Endothelial cell of hepatic sinusoid (primary cell): ENCODE measurements around the gene STAB1.

Source experiments
- in situ Hi-C: cut with HindIII; loops from 2 replicates; pipeline ENCODE4 v1.10.0; 2017; ENCODE audit warnings: low sequenced_read_pairs

STAB1 gene

DNA sequence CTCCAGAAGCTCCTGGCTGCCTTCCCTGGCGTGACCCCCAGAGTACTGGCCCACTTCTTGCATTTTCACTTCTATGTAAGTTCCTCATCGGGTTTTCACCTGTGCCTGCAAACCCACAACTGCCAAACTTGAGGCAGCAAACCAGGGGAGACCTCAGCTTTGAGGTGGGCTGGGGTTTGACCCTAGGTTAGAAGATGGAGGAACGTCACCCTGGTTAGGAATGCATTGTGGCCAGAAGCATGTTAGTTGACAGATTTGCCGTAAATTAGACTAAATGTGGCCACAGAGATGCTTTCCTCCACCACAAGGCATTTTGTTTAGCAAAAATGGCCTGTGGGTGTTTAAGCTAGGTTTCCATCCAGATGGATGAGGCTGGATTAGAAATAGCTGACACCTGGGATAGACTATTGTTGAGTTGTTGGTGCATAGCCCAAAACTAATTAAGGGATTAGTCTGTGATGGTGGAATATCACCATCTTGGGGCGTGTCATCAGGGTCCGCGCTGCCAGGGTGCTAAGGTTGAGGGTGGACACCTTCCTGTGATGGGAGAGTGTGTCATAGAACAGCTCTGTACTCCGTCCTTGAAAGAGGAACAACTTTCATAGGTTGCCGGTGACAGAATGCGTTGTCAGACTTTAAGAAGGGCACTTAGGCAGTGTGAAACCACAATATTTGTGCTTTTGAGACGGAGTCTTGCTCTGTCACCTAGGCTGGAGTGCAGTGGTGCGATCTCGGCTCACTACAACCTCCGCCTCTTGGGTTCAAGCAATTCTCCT, 36.2 kb upstream of the STAB1 start:
- in situ Hi-C loops, result no loop called here

DNA sequence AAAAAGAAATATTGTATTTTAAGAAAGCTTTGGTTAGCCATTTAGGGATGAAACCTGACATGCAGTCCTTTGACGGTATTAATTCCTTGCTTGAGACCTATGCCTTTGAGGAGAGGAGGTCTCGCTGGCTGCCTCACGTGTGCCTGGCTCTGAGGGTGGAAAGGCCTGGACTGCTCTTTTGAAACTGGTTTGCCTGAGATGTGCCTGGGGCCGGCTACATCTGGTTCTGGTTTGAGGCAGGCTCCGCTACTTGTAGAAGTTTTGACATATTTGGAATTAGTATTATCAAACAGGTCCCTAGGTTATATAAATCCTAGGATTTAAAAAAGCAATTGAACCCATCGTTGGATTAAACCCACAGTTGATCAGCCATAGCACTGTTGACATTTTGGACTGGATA, 33.3 kb upstream of the STAB1 start:
- in situ Hi-C loops, result no loop called here

DNA sequence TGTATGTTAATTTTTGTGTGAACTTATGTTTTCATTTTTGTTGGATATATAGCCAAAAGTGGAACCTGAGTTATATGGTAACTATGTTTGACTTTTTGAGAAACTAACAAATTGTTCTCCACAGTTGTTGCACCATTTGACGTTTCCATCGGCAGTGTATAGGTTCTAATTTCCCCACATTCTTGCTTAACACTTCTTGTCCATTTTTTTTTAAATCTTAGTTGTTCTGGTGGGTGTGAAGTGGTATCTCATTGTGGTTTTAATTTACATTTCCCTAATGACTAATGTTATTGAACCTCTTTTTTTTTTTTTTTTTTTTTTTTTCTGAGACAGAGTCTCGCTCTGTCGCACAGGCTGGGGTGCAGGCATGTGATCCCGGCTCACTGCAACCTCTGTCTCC, 31.7 kb upstream of the STAB1 start:
- in situ Hi-C loops, result no loop called here

DNA sequence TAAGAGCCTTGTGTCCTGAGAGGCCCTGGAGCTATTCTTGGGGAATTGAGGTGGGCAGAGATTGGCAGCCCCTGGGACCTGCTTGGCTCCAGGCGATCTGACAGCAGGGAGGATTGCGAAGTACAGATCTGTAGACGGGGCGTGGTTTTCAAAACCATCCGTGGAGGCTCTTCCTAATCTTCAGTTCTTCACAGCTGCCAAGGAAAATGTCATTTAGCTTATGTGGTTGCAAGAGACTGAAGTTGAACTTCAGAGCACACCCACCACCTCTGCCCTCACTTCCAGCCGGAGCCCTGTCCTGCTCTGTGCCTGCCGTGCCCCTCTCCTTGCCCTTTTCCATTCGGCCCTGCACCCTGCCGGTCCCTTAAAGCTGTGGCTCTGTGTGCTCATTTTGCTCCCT, 26.8 kb upstream of the STAB1 start:
- in situ Hi-C loops, result no loop called here

DNA sequence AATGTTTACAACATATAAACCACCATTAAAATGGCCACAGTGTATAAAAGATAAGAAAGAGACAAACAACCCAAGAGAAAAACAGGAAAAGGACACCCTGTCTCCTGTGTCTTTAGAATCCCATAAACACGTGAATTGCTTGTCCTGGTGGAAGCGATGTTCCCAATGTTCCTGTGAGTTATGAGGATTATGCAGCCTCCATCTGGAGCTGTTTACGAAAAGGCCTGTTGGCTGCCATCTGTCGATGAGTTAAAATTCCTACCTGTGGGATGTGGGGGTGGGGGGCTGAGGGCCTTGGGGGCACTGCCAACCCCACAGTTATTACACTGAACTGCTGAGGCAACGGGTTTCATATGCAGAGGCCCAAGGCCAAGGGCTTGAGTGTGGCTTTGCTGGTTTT, 26.1 kb upstream of the STAB1 start:
- in situ Hi-C loops, result no loop called here

DNA sequence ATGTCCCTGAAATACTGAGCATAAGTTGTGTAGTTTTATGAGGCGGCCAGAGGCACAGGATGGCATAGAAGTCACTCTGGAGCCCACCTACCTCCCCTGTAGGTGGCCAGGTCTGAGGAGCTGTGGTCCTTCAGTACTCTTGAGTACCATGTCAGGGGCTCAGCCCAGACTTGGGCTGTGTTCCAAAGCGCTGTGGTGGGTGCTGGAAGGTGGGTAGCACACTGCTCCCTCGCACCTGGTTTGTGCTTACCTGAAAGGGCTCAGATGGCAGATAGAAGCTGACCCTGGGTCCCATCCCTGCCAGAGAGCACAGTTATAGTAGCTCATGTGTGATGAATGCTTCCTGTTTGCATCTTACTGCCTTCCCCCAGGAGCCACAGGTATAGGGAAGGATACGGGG, 24.2 kb upstream of the STAB1 start:
- in situ Hi-C loops, result loop anchor here (5.0 kb wide), 1 partner anchor 81 kb away; no protein-coding TSS in a partner anchor

DNA sequence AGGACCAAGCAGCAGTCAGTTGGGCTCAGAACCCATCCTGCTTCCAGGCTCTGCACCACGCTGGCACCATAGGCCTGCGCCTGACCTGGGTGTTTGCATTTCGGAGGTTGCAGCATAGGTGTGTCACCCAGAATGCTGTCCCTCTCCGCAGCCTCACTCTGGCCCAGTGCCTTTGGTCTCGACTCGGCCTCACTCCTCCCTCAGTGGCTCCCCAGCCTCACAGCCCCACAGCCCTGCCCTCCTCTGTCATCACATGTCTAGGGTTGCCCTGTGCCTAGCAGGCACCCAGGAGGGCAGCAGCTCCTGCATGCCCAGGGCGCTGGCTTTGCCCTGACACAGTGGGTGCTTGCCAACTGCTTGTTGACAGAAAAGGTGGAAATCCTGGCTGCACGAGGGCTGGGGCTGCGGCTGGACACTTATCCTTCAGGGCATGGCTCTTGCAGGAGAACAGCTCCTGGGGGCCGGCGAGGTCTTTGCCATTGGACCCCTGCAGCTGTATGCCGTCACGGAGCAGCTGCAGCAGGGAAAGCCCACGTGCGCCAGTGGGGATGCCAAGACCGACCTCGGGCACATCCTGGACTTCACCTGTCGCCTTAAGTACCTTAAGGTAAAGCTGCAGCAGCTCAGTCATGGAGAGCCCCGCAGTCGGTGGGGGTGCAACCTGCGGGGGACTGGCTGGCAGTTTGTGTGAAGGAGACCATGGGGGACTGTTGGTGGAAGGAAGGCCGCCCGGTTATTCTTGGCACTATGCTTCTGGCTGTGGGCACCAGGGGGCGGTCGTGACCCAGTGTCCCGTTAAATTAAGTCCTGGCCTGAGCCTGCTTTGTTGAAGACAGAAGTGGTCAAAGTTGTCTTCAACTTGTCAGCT, 23.5 kb upstream of the STAB1 start:
- in situ Hi-C loops, result loop anchor here (5.0 kb wide), 1 partner anchor 81 kb away; no protein-coding TSS in a partner anchor

DNA sequence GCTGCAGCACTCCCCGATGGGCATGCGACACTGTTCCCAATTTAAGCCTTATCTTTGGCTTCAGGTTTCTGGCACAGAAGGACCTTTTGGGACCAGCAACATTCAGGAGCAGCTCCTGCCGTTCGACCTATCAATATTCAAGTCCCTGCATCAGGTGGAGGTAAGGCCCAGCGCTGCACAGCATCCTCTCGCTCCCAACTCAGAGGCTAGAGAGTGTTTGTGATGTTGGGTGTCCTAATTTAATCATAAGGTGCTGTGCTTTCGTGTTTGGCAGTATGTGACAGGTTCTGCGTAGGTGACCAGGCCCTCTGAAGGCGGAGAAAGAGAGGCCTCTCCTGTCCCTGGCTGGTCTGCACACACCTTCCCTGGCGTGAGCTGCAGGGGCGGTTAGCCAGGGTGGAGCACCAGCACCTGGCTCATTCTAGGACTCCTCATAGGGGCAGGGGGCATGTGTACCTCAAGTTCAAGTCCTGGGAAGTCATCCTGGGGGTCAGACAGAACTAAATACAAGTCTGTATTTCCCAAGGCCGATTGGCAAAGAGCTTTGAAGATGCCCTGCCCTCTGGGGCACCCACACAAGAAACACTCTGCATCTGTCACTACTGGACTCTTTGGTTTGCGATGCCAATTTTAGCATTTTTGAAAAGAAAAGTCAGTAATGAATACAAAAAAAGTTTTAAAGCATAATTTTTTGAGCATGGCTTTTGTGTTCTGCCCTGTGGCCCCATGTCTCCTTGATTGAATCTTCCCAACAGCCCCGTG, 22.7 kb upstream of the STAB1 start:
- in situ Hi-C loops, result loop anchor here (5.0 kb wide), 1 partner anchor 80 kb away; no protein-coding TSS in a partner anchor

DNA sequence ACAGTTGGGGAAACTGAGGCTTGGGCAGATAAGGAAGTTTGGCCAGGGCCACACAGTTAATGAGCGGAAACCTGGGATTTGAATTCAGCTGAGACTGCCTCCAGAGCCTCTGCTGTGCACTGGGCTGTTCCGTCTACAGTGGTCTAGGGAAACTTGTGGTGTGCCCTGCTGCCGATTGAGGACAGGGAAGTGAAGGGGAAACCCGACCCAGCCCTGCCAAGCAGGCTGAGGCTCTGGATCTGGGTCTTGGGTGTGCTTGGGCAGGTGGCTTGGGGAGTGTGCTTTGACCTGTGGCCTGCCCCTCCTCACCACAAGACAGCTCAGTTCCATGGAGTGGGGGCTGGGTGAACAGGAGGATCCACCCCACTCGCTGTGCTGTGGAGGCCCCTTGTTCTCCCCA, 22.1 kb upstream of the STAB1 start:
- in situ Hi-C loops, result loop anchor here (5.0 kb wide), 1 partner anchor 79 kb away; no protein-coding TSS in a partner anchor

DNA sequence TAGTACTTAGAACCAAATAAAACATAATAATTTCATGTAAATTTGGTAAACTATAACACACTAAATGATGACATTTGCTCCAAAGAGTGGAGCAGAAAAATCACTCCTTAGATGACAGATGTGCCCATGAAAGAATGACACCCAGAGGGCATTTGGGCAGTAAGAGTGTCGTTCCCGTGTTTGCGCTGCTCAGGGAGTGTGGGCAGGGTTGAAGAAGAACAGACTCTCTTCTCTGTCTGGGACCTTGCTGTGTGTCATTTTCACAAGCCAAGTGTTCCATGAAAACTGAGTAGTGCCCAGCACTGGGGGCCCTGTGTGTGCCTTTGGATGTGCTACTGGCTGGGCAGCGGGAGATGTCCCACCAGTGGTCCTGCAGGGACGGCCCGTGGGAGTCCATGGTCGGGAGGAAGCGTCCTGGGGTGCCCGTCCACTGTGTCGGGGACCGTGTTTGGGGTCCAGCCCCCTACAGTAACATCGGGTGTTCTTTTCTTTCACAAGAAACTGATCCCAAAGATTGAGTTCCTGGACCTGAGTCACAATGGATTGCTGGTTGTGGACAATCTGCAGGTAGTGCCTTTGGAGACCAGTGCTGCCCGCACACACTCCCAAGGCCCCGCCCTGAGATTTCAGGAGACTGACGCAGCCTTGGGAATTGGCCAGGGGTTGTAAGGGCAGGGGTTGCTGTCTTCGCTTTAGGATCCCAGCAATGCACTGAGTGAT, 17.9 kb upstream of the STAB1 start:
- in situ Hi-C loops, result no loop called here

DNA sequence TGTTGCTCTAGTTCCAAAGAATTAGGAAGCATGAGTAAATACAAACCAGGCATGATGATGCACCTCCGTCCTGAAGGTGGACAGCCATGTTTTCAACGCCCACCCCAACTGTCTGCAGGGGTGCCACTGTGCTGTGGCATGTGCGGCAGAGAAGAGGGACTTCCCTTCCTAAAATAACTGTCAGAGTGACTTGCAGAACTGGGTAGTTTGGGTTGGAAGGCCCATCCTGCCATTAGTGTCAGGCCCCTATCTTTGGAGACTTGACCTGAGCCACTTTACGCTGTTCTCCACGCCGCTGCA, 17.4 kb upstream of the STAB1 start:
- in situ Hi-C loops, result no loop called here

DNA sequence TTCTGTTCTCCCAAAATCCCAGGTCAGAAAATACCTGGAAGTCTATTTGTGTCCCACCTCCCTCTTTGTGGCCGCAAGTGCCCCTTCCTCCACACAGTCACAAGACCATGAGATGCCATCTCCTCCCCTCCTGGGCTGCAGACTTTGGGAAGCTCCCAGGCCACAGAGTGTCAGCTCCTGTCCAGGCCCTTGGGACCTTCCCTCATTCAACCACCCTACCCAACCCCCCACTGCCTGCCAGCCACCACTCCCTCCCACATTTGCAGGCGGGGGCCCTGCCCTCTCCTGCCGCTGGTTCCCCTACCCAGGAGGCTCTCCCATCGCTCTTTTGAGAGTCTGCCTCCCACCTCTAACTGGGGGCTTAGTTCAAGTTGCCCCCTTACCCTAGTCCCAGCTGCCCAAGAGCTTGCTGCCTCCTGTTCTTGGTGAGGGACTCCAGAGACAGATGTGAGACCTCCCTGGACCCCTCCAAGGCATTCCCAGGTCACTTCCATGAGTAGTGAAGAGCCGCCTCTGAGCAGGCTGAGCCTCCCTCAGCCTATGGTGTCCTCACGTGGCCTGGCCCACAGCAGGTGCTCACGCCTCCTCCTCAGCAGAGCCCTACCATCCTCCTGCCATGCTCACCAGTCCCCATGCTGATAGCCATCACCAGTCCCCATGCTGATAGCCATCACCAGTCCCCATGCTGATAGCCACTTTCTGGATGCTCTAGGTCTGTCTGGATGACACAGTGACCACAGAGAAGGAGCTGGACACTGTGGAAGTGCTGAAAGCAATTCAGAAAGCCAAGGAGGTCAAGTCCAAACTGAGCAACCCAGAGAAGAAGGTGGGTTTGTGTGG, 15.9 kb upstream of the STAB1 start:
- in situ Hi-C loops, result no loop called here

DNA sequence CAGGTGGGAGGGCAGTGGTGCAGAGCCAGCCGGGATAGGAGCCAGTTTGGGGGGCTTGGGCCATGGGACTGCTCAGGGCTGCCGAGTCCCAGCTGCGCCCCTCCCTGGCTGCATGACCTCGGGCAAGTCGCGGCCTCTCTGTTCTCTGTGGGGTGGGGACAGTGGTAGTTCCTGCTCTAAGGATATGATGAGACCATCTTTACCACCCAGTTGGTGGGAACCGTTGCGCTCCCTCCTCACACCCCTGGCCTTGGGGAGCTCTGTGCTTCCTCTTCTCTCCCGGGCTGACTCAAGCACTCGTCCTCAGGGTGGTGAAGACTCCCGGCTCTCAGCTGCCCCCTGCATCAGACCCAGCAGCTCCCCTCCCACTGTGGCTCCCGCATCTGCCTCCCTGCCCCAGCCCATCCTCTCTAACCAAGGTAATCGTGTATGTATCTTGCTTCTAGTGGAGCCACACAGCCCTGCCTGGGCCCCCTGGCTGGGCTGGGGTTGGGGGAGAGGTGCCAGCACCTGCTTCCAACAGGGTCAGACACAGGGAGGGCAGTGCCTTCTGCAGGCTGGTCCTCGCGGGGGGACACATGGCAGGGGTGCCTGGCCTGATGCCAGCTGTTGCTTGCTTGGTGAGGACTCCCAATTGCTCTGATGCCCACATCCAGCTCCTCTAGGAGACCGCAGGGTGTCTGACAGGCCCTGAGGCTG, 15.1 kb upstream of the STAB1 start:
- in situ Hi-C loops, result loop anchor here (5.0 kb wide), 1 partner anchor 63 kb away; no protein-coding TSS in a partner anchor

DNA sequence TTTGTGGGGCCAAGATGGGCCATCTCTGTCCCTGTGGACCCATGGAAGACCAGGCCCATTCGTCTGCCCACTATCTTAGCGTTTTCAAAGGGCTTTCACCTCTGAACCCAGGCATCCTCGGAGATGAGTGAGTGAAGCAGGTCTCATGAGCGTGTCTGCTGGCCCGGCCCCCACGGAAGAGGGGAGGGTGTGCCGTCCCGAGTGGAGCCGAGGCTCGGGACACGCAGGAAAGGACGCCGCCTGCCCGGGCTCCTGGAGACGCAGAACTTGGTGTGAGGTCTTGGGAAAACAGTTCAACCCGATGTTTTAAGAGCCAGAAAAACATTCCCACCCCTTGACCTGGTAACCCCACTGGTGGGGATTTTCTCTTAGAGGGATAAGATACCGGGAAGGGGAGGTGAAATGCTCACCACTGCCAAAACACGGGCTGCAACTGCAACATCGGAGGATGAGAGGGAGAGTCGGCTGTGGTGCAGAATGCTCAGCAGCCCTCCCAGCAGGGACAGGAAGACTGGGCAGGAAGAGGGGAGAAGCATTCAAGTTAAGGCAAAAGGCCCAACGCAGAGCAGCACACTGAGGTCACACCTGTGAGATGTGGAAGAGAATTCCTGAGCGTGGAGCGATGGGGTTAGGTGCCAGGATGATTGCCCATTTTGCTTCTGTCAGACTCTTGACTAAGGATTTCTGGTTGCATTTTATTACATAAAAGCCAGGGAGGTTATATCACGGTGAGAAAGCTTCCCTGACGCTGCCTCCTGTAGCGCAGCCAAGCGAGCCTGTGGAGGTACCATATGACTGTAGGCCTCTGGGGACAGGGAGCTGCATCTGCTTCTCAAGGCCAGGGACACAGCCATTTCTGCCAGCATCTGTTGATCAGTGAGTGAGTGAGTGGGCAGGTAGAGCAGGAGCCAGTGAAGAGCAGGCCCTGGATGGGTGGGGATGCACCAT, 14.1 kb upstream of the STAB1 start:
- in situ Hi-C loops, result loop anchor here (5.0 kb wide), 1 partner anchor 64 kb away; no protein-coding TSS in a partner anchor

DNA sequence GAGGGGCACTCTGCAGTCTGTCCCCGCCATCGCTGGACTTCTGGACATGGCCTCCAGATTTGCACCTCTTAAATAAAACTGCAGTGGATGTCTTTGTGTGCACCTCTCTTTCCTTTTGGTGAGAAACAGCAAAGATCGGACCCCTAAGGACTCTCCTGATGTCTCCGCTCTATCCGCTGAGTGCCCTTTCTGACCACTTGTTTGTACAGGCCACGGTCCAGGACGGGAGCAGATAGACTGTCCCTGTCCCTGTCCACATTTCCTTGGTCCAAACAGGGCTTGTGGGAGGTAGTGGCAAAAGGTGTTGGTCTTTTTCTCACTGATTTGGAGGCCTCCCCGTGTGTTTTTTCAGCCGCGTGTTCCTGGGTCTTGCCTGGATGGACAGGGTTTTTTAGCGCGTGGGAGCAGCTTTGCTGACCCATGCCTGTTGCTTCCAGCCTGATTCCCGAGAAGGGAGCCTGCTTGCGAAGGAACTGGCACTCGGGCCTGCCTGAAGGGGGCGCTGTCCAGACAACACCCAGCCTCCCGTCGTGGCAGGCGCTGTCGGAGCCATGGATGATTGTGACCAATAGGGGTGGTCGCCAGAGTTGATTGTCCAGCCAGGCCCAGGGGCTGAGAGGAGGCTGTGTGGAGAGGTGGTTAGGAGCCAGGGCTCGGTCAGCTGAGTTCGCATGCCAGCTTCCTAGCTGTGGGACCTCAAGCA, 13.2 kb upstream of the STAB1 start:
- in situ Hi-C loops, result loop anchor here (5.0 kb wide), 1 partner anchor 65 kb away; no protein-coding TSS in a partner anchor

DNA sequence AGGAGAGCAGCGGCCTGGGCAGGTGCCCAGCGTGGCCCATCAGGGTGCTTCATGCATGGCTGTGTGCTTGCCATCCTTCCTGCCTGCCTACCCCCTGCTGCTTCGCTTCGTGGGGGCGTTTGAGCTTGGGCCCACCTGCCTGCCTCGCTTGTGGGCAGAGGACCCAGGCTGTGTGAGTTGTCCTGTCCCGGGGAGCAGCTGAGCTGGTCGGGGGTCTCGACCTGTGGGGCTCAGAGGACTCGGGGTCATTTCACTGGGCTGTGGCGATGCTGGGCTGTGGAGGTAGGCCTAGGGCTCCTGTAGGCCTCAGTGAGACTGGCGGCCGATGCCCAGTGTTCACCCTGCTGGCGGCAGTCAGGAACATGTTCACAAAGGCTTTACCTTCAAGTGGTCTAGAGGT, 12.1 kb upstream of the STAB1 start:
- in situ Hi-C loops, result loop anchor here (5.0 kb wide), 1 partner anchor 66 kb away; no protein-coding TSS in a partner anchor
